Activated T-cell treated with anti-CD3 and anti-CD28 coated beads, Interleukin-2, amount 50 U/mL, for 1 hour (primary cell): ENCODE results near the gene HSPA12A.
A peak's percentile ranks its signal among the peaks of the same experiment; 100 is the strongest.

Experiments used
- DNase-seq: peaks from one replicate; pipeline ENCODE4 v3.0.0-alpha.2; 2020

HSPA12A gene

DNA sequence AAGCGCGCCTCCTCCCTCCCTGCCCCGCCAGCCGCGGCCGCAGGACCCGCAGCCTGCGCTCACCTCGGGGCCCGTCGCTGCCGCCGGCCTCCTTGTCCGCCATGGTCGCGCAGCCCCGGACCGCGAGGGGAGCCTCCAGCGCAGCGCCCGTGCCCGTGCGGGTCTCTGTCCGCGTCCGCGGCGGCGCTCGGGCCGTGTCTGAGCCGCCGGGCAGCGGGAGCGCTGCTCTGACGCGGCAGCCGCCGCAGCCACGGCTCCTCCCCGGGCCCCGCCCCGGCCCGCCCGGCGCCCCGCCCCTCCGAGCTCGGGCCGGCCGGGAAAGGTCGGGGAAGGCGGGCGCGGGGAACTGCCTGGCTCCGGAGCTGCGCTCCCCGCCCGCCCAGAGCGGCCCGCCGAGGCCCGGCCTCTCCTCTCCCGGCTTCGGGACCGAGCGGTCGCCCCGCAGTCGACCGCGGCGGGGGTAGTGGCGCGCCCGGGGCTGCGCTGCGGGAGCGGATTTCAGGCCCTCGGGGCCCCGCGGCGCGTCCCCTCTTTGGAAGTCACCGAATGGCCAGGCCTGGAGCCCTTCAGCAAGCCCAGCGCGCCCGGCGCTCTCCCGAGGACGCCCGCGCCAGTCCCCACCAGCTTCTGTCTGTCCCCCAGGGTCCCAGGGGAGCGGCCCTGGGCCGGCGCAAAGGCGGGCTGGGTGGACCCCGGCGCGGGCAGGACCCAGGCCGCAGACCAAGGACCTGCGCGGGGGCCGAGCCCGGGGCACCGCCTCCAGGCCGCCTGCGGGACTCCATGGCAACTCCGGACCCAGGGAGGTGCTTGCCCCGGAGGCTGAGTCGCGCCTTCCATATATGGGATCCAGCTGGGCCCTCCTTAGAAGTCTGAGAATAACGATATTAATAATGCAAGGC, at the start of gene HSPA12A:
Gene HSPA12A, minus strand, starts transcription at position 200 of the 899 bp plus-strand sequence. Its CDS starts 97 bp downstream, at position 103.
- peak; percentile 65 for DNase-seq

GRCh38 chr10:116791241-116791640, 48.9 kb upstream of the HSPA12A start:
- DNase-seq = no peak

DNA sequence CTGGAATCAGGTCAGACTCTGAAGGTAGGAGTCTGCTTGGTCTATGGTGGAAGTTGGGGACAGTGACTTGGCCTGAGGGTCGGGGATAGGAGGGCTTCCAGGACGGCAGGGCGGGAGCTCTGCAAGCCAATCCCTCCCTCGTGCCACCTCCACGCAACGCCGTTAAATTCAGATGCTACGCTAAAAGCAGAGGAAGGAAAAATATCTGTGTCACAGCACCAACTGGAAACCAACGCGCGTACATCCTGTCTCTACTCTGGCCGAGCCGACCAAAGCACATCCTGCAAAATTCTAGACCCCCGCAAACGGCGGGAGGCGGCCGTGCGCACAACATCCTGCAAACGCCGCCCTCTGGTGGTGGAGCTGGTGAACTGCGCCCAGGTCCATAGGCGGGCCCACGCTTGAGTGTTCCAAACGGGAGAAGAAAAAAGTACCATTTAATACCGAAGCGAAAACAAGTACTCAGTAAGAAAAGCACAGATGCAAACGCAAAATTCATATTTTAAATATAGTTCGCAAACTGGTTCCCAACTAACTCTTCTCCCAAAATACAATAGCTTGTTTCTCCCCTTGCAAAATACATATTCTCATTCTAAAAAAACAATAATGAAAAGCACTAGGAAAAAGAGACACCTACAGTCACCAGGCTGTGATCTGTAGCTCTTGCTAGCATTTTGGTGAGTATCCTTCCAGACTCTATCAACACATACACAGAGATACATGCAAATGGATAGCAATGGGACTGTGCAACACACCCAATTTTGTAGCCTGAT, 45.7 kb upstream of the HSPA12A start:
- DNase-seq = peak; percentile 77

DNA sequence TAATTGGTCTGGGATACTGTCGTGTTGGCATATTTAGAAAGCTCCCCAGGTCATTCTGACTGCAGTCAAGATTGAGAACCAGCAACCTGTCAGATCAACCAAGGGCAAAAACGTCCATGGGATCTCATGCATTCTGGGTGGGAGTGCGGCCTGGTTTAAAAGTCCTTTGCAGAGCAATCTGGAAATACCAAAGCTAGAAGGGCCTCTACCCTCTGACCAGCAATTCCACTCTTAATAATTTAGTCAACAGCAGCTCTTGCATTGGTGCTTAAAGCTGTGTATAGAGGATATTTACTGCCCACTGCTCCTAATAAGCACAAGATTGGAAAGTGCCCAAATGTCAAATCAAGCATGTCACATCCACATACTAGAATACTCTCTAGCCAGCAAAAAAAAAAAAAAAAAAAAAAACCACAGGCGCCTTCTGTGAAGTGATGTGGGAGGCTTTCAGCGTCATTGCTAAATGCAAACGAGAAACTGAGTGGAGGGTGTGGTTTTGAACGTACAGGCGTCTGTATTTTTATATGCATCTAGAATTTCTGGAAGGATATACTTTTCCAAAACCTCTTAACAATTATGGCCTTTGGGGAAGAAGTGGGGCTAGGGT, 44.8 kb upstream of the HSPA12A start:
- no peak for DNase-seq

GRCh38 chr10:116785867-116786266, 43.5 kb upstream of the HSPA12A start:
- DNase-seq = no peak

DNA sequence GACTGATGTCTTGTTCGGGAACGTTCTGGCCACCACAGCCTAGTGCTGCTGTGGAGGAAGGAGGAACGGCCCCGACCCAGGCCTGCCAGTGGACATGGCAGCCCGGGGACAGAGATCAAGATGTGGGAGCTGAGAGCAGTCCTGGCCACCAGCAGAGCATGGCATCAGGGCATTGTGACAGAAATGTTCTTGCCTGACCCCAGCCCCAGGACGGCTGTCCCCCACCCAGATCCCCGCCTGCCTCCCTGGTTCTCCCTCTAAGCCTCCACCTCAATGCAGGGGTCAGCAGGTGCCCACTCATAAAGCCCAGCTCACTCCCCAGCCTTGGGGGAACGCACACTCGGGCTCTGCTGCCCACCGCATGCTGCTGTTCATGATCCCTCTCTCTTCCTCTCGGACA, 42.9 kb upstream of the HSPA12A start:
- no peak for DNase-seq

GRCh38 chr10:116784651-116785050, 42.3 kb upstream of the HSPA12A start:
- no peak for DNase-seq

GRCh38 chr10:116784035-116784434, 41.7 kb upstream of the HSPA12A start:
- no peak for DNase-seq

DNA sequence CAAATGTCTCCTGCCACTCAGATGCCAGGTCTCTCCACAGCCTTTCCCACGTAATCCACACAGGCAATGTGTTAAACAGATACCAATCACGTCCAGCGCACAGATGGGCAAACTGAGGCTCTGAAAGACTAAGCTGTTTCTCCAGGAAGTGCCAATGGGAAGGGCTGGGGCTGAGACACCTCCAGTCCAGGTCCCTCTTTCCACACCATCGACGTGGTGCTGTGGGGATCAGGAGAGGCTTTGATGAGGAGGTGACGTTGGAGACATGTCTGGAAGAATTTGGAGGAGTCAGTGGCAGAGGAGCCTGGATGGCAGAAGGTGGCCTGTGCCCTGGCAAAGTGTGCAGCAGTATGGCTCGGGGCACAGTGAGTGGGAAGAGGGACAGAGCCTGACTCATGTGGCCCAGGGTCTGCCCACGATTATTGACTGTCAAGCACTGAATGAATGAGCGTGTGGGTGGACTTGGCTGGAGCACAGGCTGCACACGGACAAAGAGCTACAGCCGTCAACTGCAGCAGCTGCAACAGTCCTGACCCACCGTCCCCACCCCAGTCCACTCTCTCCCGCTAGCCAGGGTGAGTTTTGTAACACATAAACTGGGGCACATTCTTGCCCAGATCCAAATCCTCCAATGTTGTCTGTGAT, 40.8 kb upstream of the HSPA12A start:
- DNase-seq = no peak

DNA sequence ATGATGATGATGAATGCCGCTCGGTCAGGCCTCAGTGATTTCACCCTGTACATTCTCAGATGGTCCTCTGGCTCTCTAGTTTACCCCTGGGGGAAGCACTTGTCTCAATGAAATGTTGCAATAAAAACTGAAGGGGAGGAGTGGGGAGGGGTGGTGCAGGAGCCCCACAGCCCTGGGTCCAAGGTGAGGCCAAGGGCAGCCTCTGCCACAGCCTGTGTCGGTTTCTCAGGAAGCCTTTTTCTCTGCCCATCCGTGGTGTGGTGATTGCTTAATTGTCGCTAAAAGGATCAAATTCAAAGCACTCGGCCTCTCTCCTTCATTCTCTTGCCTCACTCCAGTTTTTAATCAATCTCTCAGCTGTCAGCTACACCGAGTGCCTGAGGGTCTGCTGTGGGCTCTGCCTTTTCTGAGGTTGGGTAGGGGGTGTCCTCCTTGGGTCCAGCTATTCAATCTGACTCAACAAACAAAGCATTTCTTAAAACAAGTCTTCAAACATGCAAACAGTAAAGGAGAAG, 39.1 kb upstream of the HSPA12A start:
- no peak for DNase-seq

DNA sequence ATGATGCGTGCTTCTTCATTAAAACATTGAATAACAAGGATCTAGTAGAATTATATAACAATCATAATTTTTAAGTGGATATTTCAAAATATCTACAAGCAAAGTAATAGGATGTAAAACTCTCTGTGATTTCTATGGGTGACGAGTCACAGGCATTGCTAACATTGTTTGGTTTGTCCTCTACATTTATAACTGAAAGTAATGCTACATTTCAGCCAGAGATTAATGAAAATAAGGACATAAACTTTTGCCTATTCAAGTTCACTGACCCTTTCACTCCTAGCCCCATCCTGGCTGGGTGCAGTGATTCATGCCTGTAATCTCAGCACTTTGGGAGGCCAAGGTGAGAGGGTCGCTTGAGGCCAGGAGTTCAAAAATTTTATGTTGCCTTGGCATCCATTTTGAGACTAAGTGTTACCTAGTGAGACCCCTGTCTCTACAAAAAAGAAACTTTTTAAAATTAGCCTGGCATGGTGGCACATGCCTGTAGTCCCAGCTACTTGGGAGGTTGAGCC, 38.4 kb upstream of the HSPA12A start:
- DNase-seq = no peak

- DNase-seq = no peak
Measured at GRCh38 chr10:116779076-116779687, 36.8 kb upstream of the HSPA12A start.

DNA sequence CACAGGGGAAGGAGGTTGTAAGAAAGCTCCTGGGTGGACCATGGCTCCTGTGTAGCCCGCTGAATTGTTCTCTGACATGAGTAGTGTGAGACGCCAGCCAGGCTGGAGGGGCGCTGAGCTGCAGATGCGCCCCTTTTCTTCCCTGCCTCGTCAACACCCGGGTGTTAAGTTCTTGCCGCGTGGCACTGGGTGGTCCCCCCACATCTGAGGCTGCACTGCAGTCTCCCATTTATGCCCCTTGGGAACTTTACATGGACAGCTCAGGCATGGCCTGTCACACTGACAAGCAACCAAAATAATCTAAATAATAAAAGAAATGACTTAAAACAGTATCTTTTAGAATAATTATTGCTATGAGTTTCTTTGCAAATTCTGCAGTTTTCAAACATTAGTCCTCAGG, 34.6 kb upstream of the HSPA12A start:
- no peak for DNase-seq

- no peak for DNase-seq
Measured at GRCh38 chr10:116775488-116776400, 33.4 kb upstream of the HSPA12A start.

DNA sequence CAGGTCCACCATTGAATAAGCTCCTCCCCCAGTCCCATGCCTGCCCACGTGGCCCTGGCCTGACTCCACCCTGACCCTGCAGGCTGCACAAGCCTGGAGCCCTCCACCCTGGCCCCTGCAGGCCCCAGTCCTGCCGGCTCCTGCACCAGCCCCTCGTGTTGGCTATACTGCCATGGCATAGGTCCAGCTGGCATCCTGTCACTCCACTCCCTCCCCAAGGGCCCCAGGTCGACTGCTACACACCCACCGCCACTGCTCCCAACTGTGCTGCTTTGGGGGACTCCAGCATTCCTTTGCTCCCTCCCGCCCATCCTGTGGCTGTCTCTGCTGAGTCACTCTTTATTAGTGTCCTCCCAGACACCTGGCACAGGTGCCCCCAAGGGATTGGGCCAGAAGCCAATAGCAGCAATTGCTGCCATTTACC, 32.4 kb upstream of the HSPA12A start:
- DNase-seq = no peak

- DNase-seq = no peak
Measured at GRCh38 chr10:116772909-116773705, 30.7 kb upstream of the HSPA12A start.

- no peak for DNase-seq
Measured at GRCh38 chr10:116771959-116772585, 29.7 kb upstream of the HSPA12A start.

DNA sequence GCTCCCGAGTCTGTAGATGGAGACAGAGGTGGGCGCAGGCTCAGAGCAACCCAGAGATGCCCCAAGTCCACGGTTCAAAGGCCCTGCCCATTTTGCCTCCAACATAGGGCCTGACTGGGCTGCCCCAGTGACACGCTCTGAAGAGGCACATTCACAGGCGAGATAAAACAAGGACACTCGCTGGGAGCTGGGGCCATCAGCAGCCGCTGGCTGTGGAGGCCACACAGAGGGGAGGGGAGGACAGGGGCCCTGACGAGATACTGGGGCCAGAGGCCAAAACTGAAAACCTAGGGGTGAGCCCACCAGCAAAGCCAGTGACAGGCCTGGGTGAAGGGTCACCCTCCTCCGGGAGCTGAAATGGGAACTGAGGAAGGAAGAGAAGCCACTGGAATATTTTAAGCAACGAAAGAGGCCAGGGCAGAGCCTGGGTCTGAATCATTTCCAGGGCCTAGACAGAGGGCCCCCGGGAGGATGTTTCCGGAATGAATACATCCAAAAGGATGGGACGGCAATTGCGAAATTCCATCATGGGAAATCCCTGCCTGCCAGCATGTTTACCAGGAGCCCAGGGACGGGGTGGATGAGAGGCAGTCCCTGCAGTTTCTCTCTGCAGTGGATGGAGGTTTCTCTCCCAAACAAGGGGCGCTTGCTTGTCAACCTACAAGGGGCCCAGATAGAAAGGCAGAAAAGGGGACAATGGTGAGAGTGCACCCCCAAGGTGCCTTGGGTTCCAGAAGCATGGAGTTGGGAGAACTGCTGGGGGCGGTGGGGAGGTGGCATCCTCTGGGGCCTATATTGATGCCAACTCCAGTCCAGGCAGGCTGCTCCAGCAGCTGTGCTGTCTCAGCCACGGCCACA, 29.0 kb upstream of the HSPA12A start:
- DNase-seq = no peak

DNA sequence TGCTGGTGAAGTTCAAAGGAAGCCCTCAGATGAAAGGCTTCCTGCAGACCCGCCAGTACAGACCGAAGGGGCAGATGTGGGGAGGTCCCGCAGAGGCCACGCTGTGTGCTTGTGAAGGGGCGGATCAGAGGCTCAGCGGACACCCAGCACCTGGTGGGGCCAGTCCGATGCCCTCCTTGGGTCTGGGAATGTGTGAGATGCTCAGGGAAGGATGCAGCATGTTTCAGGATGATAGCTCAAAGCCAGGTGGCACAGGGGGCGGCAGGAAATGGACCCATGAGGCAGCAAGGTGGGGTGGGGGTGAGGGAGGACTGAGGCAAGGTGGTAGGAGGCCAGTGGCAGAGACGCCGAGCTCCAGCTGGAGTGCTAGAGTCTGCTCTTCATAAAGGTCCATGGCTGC, 27.9 kb upstream of the HSPA12A start:
- DNase-seq = no peak
